OCI-LY1 (cell line): Measurements from ENCODE around the gene PLCXD3.

Experiments used
- EZH2 ChIP-seq: fragments of 200-600 bp; sonication (generic), shearing (Covaris generic); IDR thresholded peaks from 2 replicates; pipeline ENCODE4 v1.8.0; 2017; ENCODE audit warnings: borderline replicate concordance, mixed run types, mild to moderate bottlenecking, antibody characterized with exemption, low read length, moderate library complexity, mixed read lengths
- TF ChIP-seq, protein P1 (sequence below): fragments of 200-600 bp; sonication (generic), shearing (Covaris generic); IDR thresholded peaks from 2 replicates; pipeline ENCODE4 v1.5.1; 2017; ENCODE audit warnings: mild to moderate bottlenecking, antibody characterized with exemption, low read length, moderate library complexity, mixed read lengths

DNA sequence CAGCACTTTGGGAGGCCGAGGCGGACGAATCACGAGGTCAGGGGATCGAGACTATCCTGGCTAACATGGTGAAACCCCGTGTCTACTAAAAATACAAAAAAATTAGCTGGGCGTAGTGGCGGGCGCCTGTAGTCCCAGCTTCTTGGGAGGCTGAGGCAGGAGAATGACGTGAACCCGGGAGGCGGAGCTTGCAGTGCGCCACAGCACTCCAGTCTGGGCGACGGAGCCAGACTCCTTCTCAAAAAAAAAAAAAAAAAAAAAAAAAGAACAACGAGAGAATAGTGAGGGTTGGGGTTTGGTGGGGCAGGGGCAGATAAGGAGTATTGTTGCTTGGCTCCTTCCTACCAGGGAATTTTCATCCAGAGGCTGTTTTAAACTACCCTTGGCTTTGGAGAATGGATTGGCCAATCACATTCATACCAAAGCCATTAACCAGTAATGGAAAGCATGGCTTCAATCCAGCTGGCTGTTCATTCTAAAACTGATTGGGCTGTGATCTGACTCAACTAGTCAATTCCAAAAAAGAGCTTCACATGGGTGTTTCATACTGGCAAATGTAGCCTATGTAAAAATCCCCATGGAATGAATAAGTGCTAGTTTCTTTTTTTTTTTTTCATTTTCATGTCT is 64.4 kb downstream of the PLCXD3 start:
- TF ChIP-seq, protein P1, sequence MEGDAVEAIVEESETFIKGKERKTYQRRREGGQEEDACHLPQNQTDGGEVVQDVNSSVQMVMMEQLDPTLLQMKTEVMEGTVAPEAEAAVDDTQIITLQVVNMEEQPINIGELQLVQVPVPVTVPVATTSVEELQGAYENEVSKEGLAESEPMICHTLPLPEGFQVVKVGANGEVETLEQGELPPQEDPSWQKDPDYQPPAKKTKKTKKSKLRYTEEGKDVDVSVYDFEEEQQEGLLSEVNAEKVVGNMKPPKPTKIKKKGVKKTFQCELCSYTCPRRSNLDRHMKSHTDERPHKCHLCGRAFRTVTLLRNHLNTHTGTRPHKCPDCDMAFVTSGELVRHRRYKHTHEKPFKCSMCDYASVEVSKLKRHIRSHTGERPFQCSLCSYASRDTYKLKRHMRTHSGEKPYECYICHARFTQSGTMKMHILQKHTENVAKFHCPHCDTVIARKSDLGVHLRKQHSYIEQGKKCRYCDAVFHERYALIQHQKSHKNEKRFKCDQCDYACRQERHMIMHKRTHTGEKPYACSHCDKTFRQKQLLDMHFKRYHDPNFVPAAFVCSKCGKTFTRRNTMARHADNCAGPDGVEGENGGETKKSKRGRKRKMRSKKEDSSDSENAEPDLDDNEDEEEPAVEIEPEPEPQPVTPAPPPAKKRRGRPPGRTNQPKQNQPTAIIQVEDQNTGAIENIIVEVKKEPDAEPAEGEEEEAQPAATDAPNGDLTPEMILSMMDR, result no peak
- no peak for TF ChIP-seq EZH2
